Ectodermal cell (in vitro differentiated cells): Measurements from ENCODE around the gene FDXACB1.
"Not testable (repeated sequence)": the region's sequence is repeated elsewhere in the genome, so short reads cannot be mapped to it uniquely, and the experiment has no call there.

Experiments used
- H3K27ac ChIP-seq: 2 replicates; pipeline ENCODE4 v1.7.0; 2013; ENCODE audit warnings: mild to moderate bottlenecking, low read depth, low read length; ENCODE audit not compliant: insufficient read depth, poor library complexity, severe bottlenecking
- H3K27me3 ChIP-seq: 2 replicates; pipeline ENCODE4 v1.7.0; 2013; ENCODE audit warnings: mild to moderate bottlenecking, low read length; ENCODE audit not compliant: insufficient read depth, control insufficient read depth, poor library complexity, severe bottlenecking
- H3K36me3 ChIP-seq: one replicate; pipeline ENCODE4 v1.7.0; 2013; ENCODE audit warnings: low read length; ENCODE audit not compliant: control insufficient read depth, insufficient read depth
- H3K4me1 ChIP-seq: one replicate; pipeline ENCODE4 v1.7.0; 2013; ENCODE audit warnings: low read length; ENCODE audit not compliant: control insufficient read depth, insufficient read depth
- H3K4me3 ChIP-seq: 2 replicates; pipeline ENCODE4 v1.7.0; 2013; ENCODE audit warnings: low read depth, low read length, control low read depth; ENCODE audit not compliant: insufficient read depth
- H3K9me3 ChIP-seq: 2 replicates; pipeline ENCODE4 v1.7.0; 2013; ENCODE audit warnings: mild to moderate bottlenecking, low read length, moderate library complexity; ENCODE audit not compliant: control insufficient read depth
- WGBS, 2 experiments: methylation state at CpG; one replicate each; pipeline ENCODE4 v1.1.7; 2013; ENCODE audit warnings: missing lambda C conversion rate in 2 of 2; 5-methylcytosine and 5-hydroxymethylcytosine counted together

Gene FDXACB1

GRCh38 chr11:111909378-111909777 lies 30.4 kb upstream of the FDXACB1 start:
- Histone ChIP-seq H3K36me3 (no peaks in the 10 kb centered on the region), H3K27me3 (no peaks in the 10 kb centered on the region), H3K27ac (no peak overlapping the region), H3K9me3 (no peaks in the 10 kb centered on the region), H3K4me3 (no peak overlapping the region), H3K4me1 (peaks cover 14% of the 10 kb centered on the region)
- WGBS, 2 experiments: 93 to 96% methylated on average over 5 of the region's 5 CpGs

DNA sequence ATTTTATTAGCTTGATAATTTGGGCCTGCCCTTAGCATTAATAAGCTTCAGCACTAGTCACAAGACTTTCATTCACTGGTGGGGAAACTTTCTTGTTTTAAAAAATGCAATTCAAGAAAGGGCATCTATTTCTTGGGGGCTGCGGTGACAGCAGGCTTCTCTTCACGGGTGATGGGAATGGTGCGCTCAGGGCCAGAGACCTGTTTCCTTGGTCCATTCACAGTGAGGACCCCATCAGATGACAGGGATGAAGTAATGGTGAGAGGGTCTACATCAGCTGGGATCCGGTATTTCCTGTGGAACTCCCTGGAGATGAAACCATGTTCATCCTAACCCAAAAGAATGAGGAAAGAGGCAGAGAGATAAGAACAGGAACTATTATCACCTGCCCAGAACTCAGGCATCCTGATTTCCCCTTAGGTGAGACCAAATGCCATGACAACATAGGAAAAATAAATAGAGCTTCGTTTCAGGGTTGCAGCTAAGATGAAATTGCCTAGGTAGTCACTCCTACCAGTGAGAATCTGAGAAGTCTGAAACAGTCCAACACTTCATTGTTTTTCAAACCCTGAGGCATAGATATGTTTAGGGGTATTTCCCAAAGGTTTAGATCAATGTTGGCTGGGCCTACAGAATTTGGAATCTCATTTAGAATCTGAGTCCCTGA lies 29.8 kb upstream of the FDXACB1 start:
- 94 to 95% methylated on average over 5 of the region's 5 CpGs for WGBS, 2 experiments
- H3K36me3 ChIP-seq: no peaks in the 10 kb centered on the region
- H3K9me3 ChIP-seq: no peaks in the 10 kb centered on the region
- no peak overlapping the region for H3K27ac ChIP-seq
- H3K4me3 ChIP-seq: no peak overlapping the region
- H3K4me1 ChIP-seq: peaks cover 14% of the 10 kb centered on the region
- no peaks in the 10 kb centered on the region for H3K27me3 ChIP-seq

GRCh38 chr11:111906680-111907079 lies 27.7 kb upstream of the FDXACB1 start:
- Histone ChIP-seq H3K9me3 (no peaks in the 10 kb centered on the region), H3K4me3 (no peak overlapping the region), H3K27me3 (no peaks in the 10 kb centered on the region), H3K27ac (no peak overlapping the region), H3K4me1 (peaks cover 3% of the 10 kb centered on the region), H3K36me3 (no peaks in the 10 kb centered on the region)
- WGBS, 2 experiments: no CpG with 5 or more reads among the region's 1 CpG

- H3K27ac ChIP-seq: no peak overlapping the region
- H3K4me1 ChIP-seq: no peaks in the 10 kb centered on the region
- no peak overlapping the region for H3K4me3 ChIP-seq
- no peaks in the 10 kb centered on the region for H3K36me3 ChIP-seq
- H3K27me3 ChIP-seq: no peaks in the 10 kb centered on the region
- no peaks in the 10 kb centered on the region for H3K9me3 ChIP-seq
- WGBS, 2 experiments: 91 to 93% methylated on average over 2 of the region's 2 CpGs
Observed at GRCh38 chr11:111905411-111905810, 26.4 kb upstream of the FDXACB1 start.

DNA sequence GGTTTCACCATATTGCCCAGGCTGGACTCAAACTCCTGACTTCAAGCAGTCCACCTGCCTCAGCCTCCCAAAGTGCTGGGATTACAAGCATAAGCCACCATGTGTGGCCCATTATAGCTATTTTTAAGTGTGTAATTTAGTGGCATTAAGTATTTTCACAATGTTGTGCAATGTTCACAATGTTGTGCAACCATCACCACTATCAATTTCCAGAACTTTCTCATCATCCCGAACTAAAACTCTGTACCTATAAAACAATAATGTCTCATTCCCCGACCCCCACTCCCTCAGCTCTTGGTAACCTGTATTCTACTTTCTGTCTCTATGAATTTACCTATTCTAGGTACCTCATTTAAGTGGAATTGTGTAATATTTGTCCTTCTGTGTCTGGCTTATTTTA lies 7.9 kb upstream of the FDXACB1 start:
- 76 to 78% methylated on average over 2 of the region's 2 CpGs for WGBS, 2 experiments
- H3K4me3 ChIP-seq: no peak overlapping the region
- no peak overlapping the region for H3K27ac ChIP-seq
- H3K9me3 ChIP-seq: no peaks in the 10 kb centered on the region
- no peaks in the 10 kb centered on the region for H3K36me3 ChIP-seq
- no peaks in the 10 kb centered on the region for H3K4me1 ChIP-seq
- no peaks in the 10 kb centered on the region for H3K27me3 ChIP-seq

DNA sequence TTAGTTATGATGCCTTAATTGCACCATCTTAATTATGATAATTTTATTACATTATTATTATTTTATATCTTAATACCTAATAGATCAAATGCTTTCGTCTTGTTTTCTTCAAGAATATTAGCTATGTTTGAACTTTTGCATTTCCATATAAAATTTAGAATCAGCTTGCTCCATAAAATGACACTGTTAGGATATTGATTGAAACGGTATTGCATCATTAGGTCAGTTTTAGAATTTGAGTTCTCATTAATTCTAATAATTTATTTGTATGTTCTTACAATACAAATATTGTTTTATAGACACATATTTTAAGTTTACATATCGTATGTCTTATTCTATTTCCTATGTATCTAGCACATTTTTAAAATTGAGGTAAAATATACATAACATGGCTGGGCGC lies 7.1 kb upstream of the FDXACB1 start:
- Histone ChIP-seq H3K4me1 (no peaks in the 10 kb centered on the region), H3K9me3 (no peaks in the 10 kb centered on the region)
- 95% methylated on average over 1 of the region's 4 CpGs for WGBS, 2 experiments

GRCh38 chr11:111885053-111885452 lies 6.1 kb upstream of the FDXACB1 start:
- H3K27me3 ChIP-seq, H3K9me3 ChIP-seq, H3K4me3 ChIP-seq, H3K36me3 ChIP-seq, H3K27ac ChIP-seq, H3K4me1 ChIP-seq: not testable (repeated sequence)
- 75 to 89% methylated on average over 4 of the region's 4 CpGs for WGBS, 2 experiments

More for the DNA sequence above, 7.1 kb upstream of the FDXACB1 start:
- no peak overlapping the region for H3K27ac ChIP-seq
- H3K4me3 ChIP-seq: no peak overlapping the region
- no peaks in the 10 kb centered on the region for H3K36me3 ChIP-seq
- no peaks in the 10 kb centered on the region for H3K27me3 ChIP-seq

GRCh38 chr11:111882202-111882601 lies 3.2 kb upstream of the FDXACB1 start:
- Histone ChIP-seq H3K27me3 (no peaks in the 10 kb centered on the region), H3K36me3 (no peaks in the 10 kb centered on the region), H3K4me1 (peaks cover 6% of the 10 kb centered on the region), H3K4me3 (no peak overlapping the region), H3K9me3 (no peaks in the 10 kb centered on the region), H3K27ac (no peak overlapping the region)
- 91 to 95% methylated on average over 5 of the region's 5 CpGs for WGBS, 2 experiments

DNA sequence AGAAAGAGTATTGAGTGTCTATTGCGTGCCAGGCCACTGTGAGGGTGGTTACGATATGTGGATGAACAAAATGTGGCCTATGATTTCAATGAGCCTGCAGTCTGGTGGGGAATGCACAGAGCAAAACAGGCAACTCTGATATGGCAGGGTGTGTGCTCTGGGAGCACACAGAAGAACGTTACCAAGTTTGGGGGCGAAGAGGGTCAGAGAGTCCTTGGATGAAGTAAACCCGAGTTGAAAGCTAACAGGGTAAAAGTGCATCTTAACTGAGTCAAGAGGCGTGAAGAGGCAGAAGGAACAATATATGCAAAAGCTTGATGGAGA lies 634 bp upstream of the FDXACB1 start:
- H3K27ac ChIP-seq: peak overlapping the region; percentile 97
- no peaks in the 10 kb centered on the region for H3K27me3 ChIP-seq
- H3K4me3 ChIP-seq: peak overlapping the region; percentile 91
- H3K4me1 ChIP-seq: peaks cover 6% of the 10 kb centered on the region
- H3K9me3 ChIP-seq: no peaks in the 10 kb centered on the region
- no peaks in the 10 kb centered on the region for H3K36me3 ChIP-seq
- 66 to 69% methylated on average over 6 of the region's 6 CpGs for WGBS, 2 experiments

DNA sequence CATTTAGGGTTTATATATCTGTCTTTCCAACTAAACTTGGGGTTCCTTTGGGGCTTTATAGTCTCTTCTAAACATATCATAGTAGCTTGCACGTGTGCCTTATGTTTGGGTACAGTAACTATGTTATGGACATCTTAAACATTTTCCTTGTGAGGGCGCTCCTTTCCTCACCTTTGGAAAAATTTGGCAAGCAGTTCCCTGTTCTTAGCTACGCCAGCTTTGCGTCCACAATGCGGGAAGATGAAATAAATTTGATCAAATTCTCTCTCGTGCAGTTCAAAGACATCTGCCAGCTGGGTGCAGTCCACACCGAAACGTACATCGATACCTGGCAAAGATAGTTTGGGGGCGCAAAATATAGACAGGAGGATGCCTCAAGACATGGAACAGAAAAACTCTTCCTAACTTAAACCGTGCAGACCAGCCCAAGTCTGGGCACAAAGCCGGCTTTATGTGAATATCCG lies 548 bp downstream of the FDXACB1 start:
- Histone ChIP-seq H3K27ac (peak overlapping the region; percentile 97), H3K36me3 (no peaks in the 10 kb centered on the region), H3K4me3 (peak overlapping the region; percentile 91), H3K27me3 (no peaks in the 10 kb centered on the region), H3K4me1 (peaks cover 6% of the 10 kb centered on the region), H3K9me3 (no peaks in the 10 kb centered on the region)
- 4 to 5% methylated on average over 13 of the region's 13 CpGs for WGBS, 2 experiments

DNA sequence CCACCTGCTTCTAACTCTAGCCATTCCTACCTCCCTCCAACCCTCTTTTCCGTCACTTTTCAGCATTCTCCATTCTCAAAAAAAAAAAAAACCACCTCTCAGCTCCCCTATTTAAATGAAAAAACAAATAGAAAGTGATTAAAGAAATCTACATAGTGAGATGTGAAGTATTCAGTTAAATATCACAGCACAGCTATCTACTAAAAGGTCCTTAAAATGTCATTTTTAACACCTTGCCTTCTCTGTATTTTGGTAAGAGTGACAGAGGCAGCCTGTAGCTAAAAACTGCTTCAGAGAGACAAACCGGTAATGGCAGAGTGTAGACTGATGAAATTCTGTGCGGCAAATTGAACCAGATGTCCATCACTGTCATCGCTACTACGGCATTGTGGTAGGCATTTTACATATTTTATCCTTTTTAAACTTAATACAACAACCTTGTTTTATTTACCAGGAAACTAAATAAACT lies 7.2 kb downstream of the FDXACB1 start:
- Histone ChIP-seq H3K4me1 (no peaks in the 10 kb centered on the region), H3K27me3 (no peaks in the 10 kb centered on the region), H3K27ac (no peak overlapping the region), H3K36me3 (no peaks in the 10 kb centered on the region), H3K4me3 (peak overlapping the region; percentile 84), H3K9me3 (no peaks in the 10 kb centered on the region)
- 71 to 77% methylated on average over 5 of the region's 5 CpGs for WGBS, 2 experiments
